Endodermal cell (in vitro differentiated cells): Measurements from ENCODE around the gene NCOA3. TPM values are rescaled to one million over a fixed set of nuclear protein-coding genes. Genes with fewer than 3 reads are reported as not detected.
A peak's percentile ranks its signal among the peaks of the same experiment; 100 is the strongest.

ENCODE experiments used
- DNase-seq: peaks from one replicate; pipeline ENCODE4 v3.0.0-alpha.2; 2017
- H3K27ac ChIP-seq: 2 replicates; pipeline ENCODE4 v1.5.1; 2013; ENCODE audit warnings: mild to moderate bottlenecking, low read depth, low read length, moderate library complexity
- H3K27me3 ChIP-seq: 2 replicates; pipeline ENCODE4 v1.6.1; 2013; ENCODE audit warnings: mild to moderate bottlenecking, low read length, moderate library complexity; ENCODE audit not compliant: insufficient read depth, control insufficient read depth, poor library complexity, severe bottlenecking
- H3K36me3 ChIP-seq: 2 replicates; pipeline ENCODE4 v1.7.0; 2013; ENCODE audit warnings: mild to moderate bottlenecking, low read length, moderate library complexity; ENCODE audit not compliant: control insufficient read depth, insufficient read depth
- H3K4me1 ChIP-seq: one replicate; pipeline ENCODE4 v1.7.0; 2013; ENCODE audit warnings: low read length; ENCODE audit not compliant: control insufficient read depth, insufficient read depth
- H3K4me3 ChIP-seq: 2 replicates; pipeline ENCODE4 v1.5.1; 2013; ENCODE audit warnings: mild to moderate bottlenecking, low read length, moderate library complexity
- H3K9ac ChIP-seq: 2 replicates; pipeline ENCODE4 v1.6.1; 2013; ENCODE audit warnings: mild to moderate bottlenecking, low read length, moderate library complexity; ENCODE audit not compliant: poor library complexity, severe bottlenecking; ENCODE audit errors: extremely low read depth
- H3K9me3 ChIP-seq: 2 replicates; pipeline ENCODE4 v1.6.1; 2013; ENCODE audit warnings: mild to moderate bottlenecking, low read length, moderate library complexity; ENCODE audit not compliant: control insufficient read depth
- H3K27ac Mint-ChIP-seq: 2 replicates; pipeline ENCODE4 v1.8.0; 2020; ENCODE audit warnings: mixed read lengths
- H3K27me3 Mint-ChIP-seq: 2 replicates; pipeline ENCODE4 v1.8.0; 2021; ENCODE audit warnings: mild to moderate bottlenecking, mixed read lengths; ENCODE audit not compliant: insufficient read depth
- H3K36me3 Mint-ChIP-seq: 2 replicates; pipeline ENCODE4 v1.8.0; 2020; ENCODE audit warnings: low read depth, mixed read lengths
- H3K4me1 Mint-ChIP-seq: 2 replicates; pipeline ENCODE4 v1.8.0; 2020; ENCODE audit warnings: mixed read lengths
- H3K4me3 Mint-ChIP-seq: 2 replicates; pipeline ENCODE4 v1.8.0; 2020; ENCODE audit warnings: mild to moderate bottlenecking, moderate library complexity, mixed read lengths
- H3K9me3 Mint-ChIP-seq: 2 replicates; pipeline ENCODE4 v1.8.0; 2020; ENCODE audit warnings: mild to moderate bottlenecking, mixed read lengths
- WGBS, 2 experiments: methylation state at CpG; one replicate each; pipeline versions ENCODE4 v1.1.5 to v1.1.7; 2013; ENCODE audit warnings: missing lambda C conversion rate in 2 of 2, mixed read lengths in 1 of 2; ENCODE audit not compliant: insufficient coverage in 1 of 2, insufficient read length in 1 of 2; 5-methylcytosine and 5-hydroxymethylcytosine counted together
- total RNA-seq, 2 donors: library from RNA; stranded (reverse); fragmentation: NEBNext Ultra II Directional in 1 of 2; extraction: Animal tissue kit (Norgen Biotek cat#: 25700) in 1 of 2; gene quantifications; 2 replicates in 1 of 2; 3 replicates in 1 of 2; pipeline ENCODE4 v1.2.1, GENCODE V29; 2021
- TF ChIP-seq, protein P1 (sequence below): fragments of 200-600 bp; sonication (generic); conservative IDR thresholded peaks from 2 replicates; pipeline ENCODE4 v1.5.0; 2021; ENCODE audit warnings: antibody characterized with exemption, mild to moderate bottlenecking

The NCOA3 gene
- total RNA-seq, 2 donors from 2014 or later: 38.6 TPM

- Mint-ChIP-seq H3K4me1 (peaks cover 18% of the 10 kb centered on the region), H3K4me3 (no peak overlapping the region), H3K36me3 (peaks cover 17% of the 10 kb centered on the region), H3K9me3 (no peaks in the 10 kb centered on the region), H3K27ac (peak overlapping the region; percentile 30), H3K27me3 (no peaks in the 10 kb centered on the region)
- no peaks in the 10 kb centered on the region for H3K4me1 ChIP-seq
- no peaks in the 10 kb centered on the region for H3K9me3 ChIP-seq
- no peaks in the 10 kb centered on the region for H3K27me3 ChIP-seq
- no peak overlapping the region for H3K9ac ChIP-seq
- TF ChIP-seq, protein P1, sequence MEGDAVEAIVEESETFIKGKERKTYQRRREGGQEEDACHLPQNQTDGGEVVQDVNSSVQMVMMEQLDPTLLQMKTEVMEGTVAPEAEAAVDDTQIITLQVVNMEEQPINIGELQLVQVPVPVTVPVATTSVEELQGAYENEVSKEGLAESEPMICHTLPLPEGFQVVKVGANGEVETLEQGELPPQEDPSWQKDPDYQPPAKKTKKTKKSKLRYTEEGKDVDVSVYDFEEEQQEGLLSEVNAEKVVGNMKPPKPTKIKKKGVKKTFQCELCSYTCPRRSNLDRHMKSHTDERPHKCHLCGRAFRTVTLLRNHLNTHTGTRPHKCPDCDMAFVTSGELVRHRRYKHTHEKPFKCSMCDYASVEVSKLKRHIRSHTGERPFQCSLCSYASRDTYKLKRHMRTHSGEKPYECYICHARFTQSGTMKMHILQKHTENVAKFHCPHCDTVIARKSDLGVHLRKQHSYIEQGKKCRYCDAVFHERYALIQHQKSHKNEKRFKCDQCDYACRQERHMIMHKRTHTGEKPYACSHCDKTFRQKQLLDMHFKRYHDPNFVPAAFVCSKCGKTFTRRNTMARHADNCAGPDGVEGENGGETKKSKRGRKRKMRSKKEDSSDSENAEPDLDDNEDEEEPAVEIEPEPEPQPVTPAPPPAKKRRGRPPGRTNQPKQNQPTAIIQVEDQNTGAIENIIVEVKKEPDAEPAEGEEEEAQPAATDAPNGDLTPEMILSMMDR: no peak
- no peak overlapping the region for H3K27ac ChIP-seq
- 95 to 100% methylated on average over 1 to 6 of the region's 6 CpGs for WGBS, 2 experiments
- H3K4me3 ChIP-seq: no peak overlapping the region
- DNase-seq: no peak
- no peaks in the 10 kb centered on the region for H3K36me3 ChIP-seq
Measured at GRCh38 chr20:47535994-47536393, 34.3 kb downstream of the NCOA3 start.

GRCh38 chr20:47540443-47541354, 39.0 kb downstream of the NCOA3 start:
- no peak for DNase-seq
- no peak overlapping the region for H3K27ac Mint-ChIP-seq
- peaks cover 3% of the 10 kb centered on the region for H3K36me3 ChIP-seq

DNA sequence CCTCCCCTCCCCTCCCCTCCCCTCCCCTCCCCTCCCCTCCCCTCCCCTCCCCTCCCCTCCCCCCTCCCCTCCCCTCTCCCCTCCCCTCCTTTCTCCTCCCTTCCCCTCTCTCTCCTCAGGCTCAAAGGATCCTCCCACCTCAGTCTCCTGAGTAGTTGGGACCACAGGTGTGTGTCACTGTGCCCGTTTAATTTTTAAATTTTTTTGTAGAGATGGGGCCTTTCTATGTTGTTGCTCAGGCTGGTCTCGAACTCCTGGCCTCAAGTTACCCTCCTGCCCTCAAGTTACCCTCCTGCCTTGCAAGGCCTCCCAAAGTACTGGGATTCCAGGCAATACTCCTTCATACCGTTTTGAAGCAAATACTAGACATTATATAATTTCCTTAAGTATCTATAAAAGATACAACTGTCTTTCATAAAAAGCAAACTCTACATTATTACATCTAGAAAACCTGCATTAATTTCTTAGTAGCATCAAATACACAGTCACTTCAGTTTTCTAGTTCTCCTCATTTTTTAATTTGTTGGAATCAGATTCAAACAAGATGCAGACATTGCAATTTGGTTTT, 39.8 kb downstream of the NCOA3 start:
- H3K27ac ChIP-seq: no peak overlapping the region
- TF ChIP-seq, protein P1: no peak
- no peak overlapping the region for H3K4me3 ChIP-seq
- H3K9me3 Mint-ChIP-seq: no peaks in the 10 kb centered on the region
- H3K9ac ChIP-seq: no peak overlapping the region
- 100% methylated on average over 2 of the region's 3 CpGs; no CpG with 5 or more reads in 1 of the 2 experiments for WGBS, 2 experiments
- peaks cover 3% of the 10 kb centered on the region for H3K36me3 ChIP-seq
- no peaks in the 10 kb centered on the region for H3K4me1 ChIP-seq
- DNase-seq: no peak
- no peaks in the 10 kb centered on the region for H3K9me3 ChIP-seq
- H3K27me3 ChIP-seq: no peaks in the 10 kb centered on the region
- H3K36me3 Mint-ChIP-seq: peaks cover 4% of the 10 kb centered on the region
- no peaks in the 10 kb centered on the region for H3K27me3 Mint-ChIP-seq
- H3K4me3 Mint-ChIP-seq: no peak overlapping the region
- no peak overlapping the region for H3K27ac Mint-ChIP-seq
- peaks cover 32% of the 10 kb centered on the region for H3K4me1 Mint-ChIP-seq

More at GRCh38 chr20:47540443-47541354, 39.0 kb downstream of the NCOA3 start:
- Mint-ChIP-seq H3K27me3 (no peaks in the 10 kb centered on the region), H3K9me3 (no peaks in the 10 kb centered on the region), H3K4me1 (peaks cover 28% of the 10 kb centered on the region), H3K4me3 (no peak overlapping the region), H3K36me3 (peaks cover 8% of the 10 kb centered on the region)
- TF ChIP-seq, protein P1: no peak
- no peaks in the 10 kb centered on the region for H3K27me3 ChIP-seq
- H3K9ac ChIP-seq: no peak overlapping the region
- 83 to 91% methylated on average over 4 to 5 of the region's 5 CpGs for WGBS, 2 experiments
- H3K27ac ChIP-seq: no peak overlapping the region
- H3K9me3 ChIP-seq: no peaks in the 10 kb centered on the region
- no peaks in the 10 kb centered on the region for H3K4me1 ChIP-seq
- no peak overlapping the region for H3K4me3 ChIP-seq
